HepG2 (cell line): ENCODE measurements around the gene FAM222A. TPM values are rescaled to one million over a fixed set of nuclear protein-coding genes. Genes with fewer than 3 reads are reported as not detected.

Experiments used
- ATAC-seq: fragments of 200-7000 bp; cut with Tn5 transposase; 3 replicates; pipeline ENCODE4 v1.9.1; 2020; ENCODE audit warnings: mild to moderate bottlenecking, moderate library complexity
- BruUV-seq: library from RNA; stranded (reverse); fragments of 400-500 nt; replicated peaks from 2 replicates; lab custom pipeline; 2021; lab: Mats Ljungman, UMichigan
- CTCF ChIA-PET: fragments of 300-600 bp; formaldehyde crosslinking; extraction: SDS; loops from one replicate; lab custom pipeline; 2021; ENCODE audit warnings: low total read pairs, inconsistent platforms, low intra/inter-chr PET ratio; lab: Yijun Ruan, JAX
- POLR2A ChIA-PET: fragments of 350-600 bp; sonication (Branson Sonifier 250); formaldehyde crosslinking; loops from one replicate; lab custom pipeline; 2020; ENCODE audit warnings: antibody characterized with exemption, inconsistent platforms; lab: Yijun Ruan, JAX
- DNase-seq: peaks from one replicate; pipeline ENCODE4 v3.0.0-alpha.2; 2015; ENCODE audit warnings: low spot score
- FAIRE-seq: peaks from 3 replicates; lab custom pipeline; 2011; peaks lifted over from hg19 to GRCh38; lab: Jason Lieb, UNC
- H2AFZ ChIP-seq: one replicate; pipeline ENCODE4 v1.6.1; 2011; ENCODE audit warnings: low read length, inconsistent platforms
- H3K27ac ChIP-seq: fragments of 300-600 bp; 3 replicates; pipeline ENCODE4 v1.8.0; 2011; ENCODE audit warnings: mixed run types, mild to moderate bottlenecking, mixed read lengths, low read length, inconsistent platforms; ENCODE audit not compliant: insufficient read depth; ENCODE audit errors: extremely low read length
- H3K27me3 ChIP-seq, 2 experiments: fragments of 200-600 bp in 1 of 2; 2 replicates in 1 of 2; 3 replicates in 1 of 2; pipeline versions ENCODE4 v1.6.0 to v1.8.0; 2011; ENCODE audit warnings: low read length in 2 of 2, mild to moderate bottlenecking in 2 of 2, moderate library complexity in 2 of 2, inconsistent platforms in 1 of 2; ENCODE audit not compliant: insufficient read depth in 2 of 2, control insufficient read depth in 1 of 2
- H3K36me3 ChIP-seq, 2 experiments: fragments of 200-600 bp in 1 of 2; replicated peaks in 1 of 2; 2 replicates in 1 of 2; 3 replicates in 1 of 2; pipeline versions ENCODE4 v1.5.1 to v1.8.0; 2011; ENCODE audit warnings: low read length in 2 of 2, inconsistent platforms in 1 of 2; ENCODE audit not compliant: insufficient read depth in 2 of 2, control insufficient read depth in 1 of 2
- H3K4me1 ChIP-seq: 2 replicates; pipeline ENCODE4 v1.5.1; 2012; ENCODE audit warnings: low read length, inconsistent platforms; ENCODE audit not compliant: insufficient read depth
- H3K4me2 ChIP-seq: 2 replicates; pipeline ENCODE4 v1.6.0; 2011; ENCODE audit warnings: low read depth, low read length, inconsistent platforms
- H3K4me3 ChIP-seq, 3 experiments: fragments of 200-600 bp in 1 of 3; sonication (generic), shearing (Covaris generic) in 1 of 3; replicated peaks in 1 of 3; 2 replicates each; pipeline ENCODE4 v1.5.1; 2011 to 2016; ENCODE audit warnings: low read length in 3 of 3, inconsistent platforms in 2 of 3, low read depth in 2 of 3, mild to moderate bottlenecking in 2 of 3, control low read depth in 1 of 3, mixed read lengths in 1 of 3; ENCODE audit not compliant: insufficient read depth in 1 of 3
- H3K79me2 ChIP-seq: one replicate; pipeline ENCODE4 v1.6.1; 2011; ENCODE audit warnings: low read length, inconsistent platforms; ENCODE audit not compliant: insufficient read depth
- H3K9ac ChIP-seq: 2 replicates; pipeline ENCODE4 v1.6.0; 2011; ENCODE audit warnings: mild to moderate bottlenecking, low read depth, low read length, inconsistent platforms; ENCODE audit not compliant: insufficient read depth
- H3K9me3 ChIP-seq: 2 replicates; pipeline ENCODE4 v1.5.1; 2012; ENCODE audit warnings: mild to moderate bottlenecking, low read length
- H4K20me1 ChIP-seq: 2 replicates; pipeline ENCODE4 v1.6.0; 2011; ENCODE audit warnings: inconsistent platforms, mild to moderate bottlenecking, low read length, moderate library complexity; ENCODE audit not compliant: insufficient read depth
- ARNTL ChIP-seq: sonication (generic); formaldehyde crosslinking; IDR thresholded peaks from 2 replicates; pipeline ENCODE4 v1.4.0; 2020; ENCODE audit warnings: mild to moderate bottlenecking, missing genetic modification reagents
- CAMTA2 ChIP-seq: sonication (generic); formaldehyde crosslinking; IDR thresholded peaks from 2 replicates; pipeline ENCODE4 v1.4.0; 2020; ENCODE audit warnings: mild to moderate bottlenecking, missing genetic modification reagents, borderline replicate concordance
- CEBPB ChIP-seq: IDR thresholded peaks from 2 replicates; pipeline ENCODE4 v1.6.1; 2011; ENCODE audit warnings: low read depth, low read length, improper control_type of control experiment, borderline replicate concordance
- CENPX ChIP-seq: sonication (generic); formaldehyde crosslinking; IDR thresholded peaks from 2 replicates; pipeline ENCODE4 v1.9.0; 2021; ENCODE audit warnings: mild to moderate bottlenecking, missing genetic modification reagents, moderate library complexity
- FOXA3 ChIP-seq: IDR thresholded peaks from 2 replicates; pipeline ENCODE4 v1.6.1; 2016; ENCODE audit warnings: missing genetic modification reagents, missing compliant biosample characterization
- HNRNPLL ChIP-seq: fragments of 200-400 bp; formaldehyde crosslinking; IDR thresholded peaks from 2 replicates; pipeline ENCODE4 v1.6.1; 2017; ENCODE audit warnings: mild to moderate bottlenecking, low read depth, low read length; ENCODE audit not compliant: poor library complexity, severe bottlenecking
- NCOA1 ChIP-seq: sonication (generic); formaldehyde crosslinking; IDR thresholded peaks from 2 replicates; pipeline ENCODE4 v1.9.0; 2021; ENCODE audit warnings: missing genetic modification reagents
- NCOA2 ChIP-seq: sonication (generic); formaldehyde crosslinking; IDR thresholded peaks from 2 replicates; pipeline ENCODE4 v1.8.0; 2022; ENCODE audit warnings: inconsistent platforms
- NRL ChIP-seq: sonication (generic); formaldehyde crosslinking; IDR thresholded peaks from 2 replicates; pipeline ENCODE4 v1.5.0; 2020; ENCODE audit warnings: missing genetic modification reagents, mild to moderate bottlenecking, moderate library complexity, borderline replicate concordance
- RAD21 ChIP-seq: fragments of 450-650 bp; formaldehyde crosslinking; IDR thresholded peaks from 2 replicates; pipeline ENCODE4 v1.5.0; 2020; ENCODE audit warnings: mild to moderate bottlenecking
- SP1 ChIP-seq, 2 experiments: fragments of 450-650 bp in 1 of 2; sonication (generic) in 1 of 2; formaldehyde crosslinking in 1 of 2; IDR thresholded peaks; 2 replicates each; pipeline versions ENCODE4 v1.4.0 to v1.6.1; 2016 to 2020; ENCODE audit warnings: missing genetic modification reagents in 1 of 2
- STAG1 ChIP-seq: sonication (generic); formaldehyde crosslinking; IDR thresholded peaks from 2 replicates; pipeline ENCODE4 v1.4.0; 2020; ENCODE audit warnings: missing genetic modification reagents
- TGIF2 ChIP-seq: IDR thresholded peaks from 2 replicates; pipeline ENCODE4 v1.6.1; 2016; ENCODE audit warnings: control low read depth, missing compliant biosample characterization
- ZMYM3 ChIP-seq: sonication (generic); formaldehyde crosslinking; IDR thresholded peaks from 2 replicates; pipeline ENCODE4 v1.5.1; 2020; ENCODE audit warnings: mild to moderate bottlenecking, missing genetic modification reagents
- ZNF224 ChIP-seq: sonication (generic); formaldehyde crosslinking; IDR thresholded peaks from 2 replicates; pipeline ENCODE4 v1.5.0; 2020; ENCODE audit warnings: mild to moderate bottlenecking, missing genetic modification reagents
- ZNF282 ChIP-seq: fragments of 450-650 bp; IDR thresholded peaks from 2 replicates; pipeline ENCODE4 v1.6.1; 2018; ENCODE audit not compliant: partially characterized antibody
- ZNF724P ChIP-seq: sonication (generic); formaldehyde crosslinking; IDR thresholded peaks from 2 replicates; pipeline ENCODE4 v1.8.0; 2022; ENCODE audit warnings: missing genetic modification reagents, borderline replicate concordance
- ZNF766 ChIP-seq: sonication (generic); formaldehyde crosslinking; IDR thresholded peaks from 2 replicates; pipeline ENCODE4 v1.5.0; 2020; ENCODE audit warnings: missing genetic modification reagents, borderline replicate concordance
- WGBS: methylation state at CpG from one replicate; pipeline ENCODE4 v1.1.6; 2017; ENCODE audit warnings: low lambda C conversion rate; 5-methylcytosine and 5-hydroxymethylcytosine counted together
- in situ Hi-C: cut with HindIII; loops from 2 replicates; pipeline ENCODE4 v1.10.0; 2017; ENCODE audit warnings: low pct_unique_long_range_greater_than_20kb; ENCODE audit not compliant: extremely low pct_ligation_motif_present
- intact Hi-C: fragments of 100-400 bp; cut with micrococcal nuclease; formaldehyde crosslinking; loops from one replicate; pipeline ENCODE4 v1.10.0; 2022; ENCODE audit not compliant: unreplicated experiment
- polyA plus RNA-seq, 8 experiments: library from polyadenylated mRNA; depleted of rRNA in 3 of 8; stranded (reverse) in 7 of 8; unstranded in 1 of 8; fragments of >200 nt; fragmentation: Illumina TruSeq in 4 of 8; extraction: Trizol in 4 of 8; gene quantifications; 2 replicates each; pipeline versions ENCODE4 v1.2.1 to v1.2.3, GENCODE V29; 2011 to 2016; ENCODE audit warnings: low read depth in 4 of 8, missing spikeins in 1 of 8, mixed read lengths in 1 of 8; ENCODE audit not compliant: insufficient read depth in 1 of 8
- total RNA-seq, 5 experiments: library from RNA; depleted of rRNA; stranded (reverse); fragments of >200 nt; fragmentation: Illumina TruSeq; extraction: Trizol; gene quantifications; 2 replicates each; pipeline ENCODE4 v1.2.3, GENCODE V29; 2016; ENCODE audit warnings: low read depth in 1 of 5
- TF ChIP-seq, protein P1 (sequence below): sonication (generic); formaldehyde crosslinking; IDR thresholded peaks from 2 replicates; pipeline ENCODE4 v1.4.0; 2020; ENCODE audit warnings: missing genetic modification reagents
- TF ChIP-seq, protein P2 (sequence below): sonication (generic); formaldehyde crosslinking; IDR thresholded peaks from 2 replicates; pipeline ENCODE4 v1.5.1; 2020; ENCODE audit warnings: mild to moderate bottlenecking, missing genetic modification reagents

The FAM222A gene
- total and polyA plus RNA-seq, 2 of the 13 experiments (the other 11 are each of a cell fraction or from before 2014, with no cell fraction given), result 2.7 to 9.6 TPM

DNA sequence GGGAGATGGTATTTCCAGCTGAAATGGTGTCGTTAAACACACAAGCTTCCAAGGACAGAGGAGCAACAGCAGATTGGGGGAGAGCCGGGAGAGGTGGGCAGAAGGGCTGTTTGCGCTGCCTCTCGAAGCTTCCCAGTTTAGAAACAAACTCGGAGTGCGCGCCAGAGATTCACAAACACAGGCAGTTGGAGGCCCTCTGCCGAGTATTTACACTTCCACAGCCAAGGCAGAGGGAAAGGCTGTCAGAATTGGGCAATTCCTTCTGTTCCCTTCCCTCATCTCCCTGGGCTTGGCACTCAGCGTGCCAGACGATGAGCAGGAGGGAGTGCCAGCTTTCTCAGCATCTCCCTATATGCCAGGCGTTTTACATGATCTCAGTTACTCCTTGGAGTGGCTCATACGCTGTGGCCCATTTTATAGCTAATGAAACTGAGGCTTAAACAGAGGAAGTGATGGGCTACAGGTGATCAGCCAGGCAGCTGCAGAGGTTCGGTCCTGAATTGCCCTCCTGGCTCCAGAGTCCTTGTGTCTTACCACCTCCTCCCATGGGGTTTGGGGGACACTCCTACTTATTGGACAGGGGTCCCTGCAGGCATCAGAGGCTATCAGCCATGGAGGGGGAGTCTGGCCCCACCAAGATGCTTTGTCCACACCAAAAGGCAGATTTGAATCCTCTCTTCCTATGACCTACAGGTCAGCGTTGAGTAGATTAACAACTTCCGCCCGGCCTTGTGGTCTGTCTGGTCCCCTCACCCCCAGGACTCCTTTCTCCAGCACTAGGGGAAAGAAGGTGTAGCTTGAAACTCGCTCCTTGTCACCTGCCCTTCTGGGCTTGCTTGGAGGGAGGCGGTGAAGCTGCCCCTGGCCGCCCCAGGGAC, 3.1 kb downstream of the FAM222A start:
- Histone ChIP-seq H3K4me3 (peak overlapping the region in 2 of 3 experiments; percentile 25 to 74; a peak in 1 of 6 replicates), H4K20me1 (no peaks in the 10 kb centered on the region), H3K9me3 (no peaks in the 10 kb centered on the region), H3K27ac (peak overlapping the region; percentile 42), H3K9ac (peak overlapping the region; percentile 28), H2AFZ (no peak overlapping the region), H3K27me3 (no peaks in the 10 kb centered on the region), H3K4me2 (peak overlapping the region; percentile 91), H3K4me1 (peaks cover 79% of the 10 kb centered on the region), H3K79me2 (peaks cover 8% of the 10 kb centered on the region), H3K36me3 (no peaks in the 10 kb centered on the region; a peak in 1 of 5 replicates)
- no peak for ATAC-seq
- BruUV-seq, result TSS peak; percentile 41
- intact Hi-C loops (loop anchor here (5.0 kb wide), 1 partner anchor 199 kb away; no protein-coding TSS in a partner anchor), in situ Hi-C loops (no loop called here)
- FAIRE-seq, result no peak
- 82% methylated on average over 11 of the region's 19 CpGs for WGBS
- POLR2A ChIA-PET, result interaction anchor here (0.6 to 4.3 kb wide), 6 partner anchors 10 to 118 kb away, joined by 3 to 35 read pairs (median 6); no protein-coding TSS in a partner anchor
- DNase-seq, result peak; percentile 31
- CTCF ChIA-PET, result no interaction called here
- TF ChIP-seq NRL (CRISPR knock-in tag), result peak; percentile 49; the same call in 1 of the 2 replicates
- peak; percentile 15; the same call in 1 of the 2 replicates for TF ChIP-seq CEBPB
- TF ChIP-seq SP1 (IDR thresholded peaks at IDR 0.05), result no peak
- no peak for TF ChIP-seq SP1 (CRISPR knock-in tag; IDR thresholded peaks at IDR 0.05)
- TF ChIP-seq CENPX (CRISPR knock-in tag), result no peak
- TF ChIP-seq, protein P1, sequence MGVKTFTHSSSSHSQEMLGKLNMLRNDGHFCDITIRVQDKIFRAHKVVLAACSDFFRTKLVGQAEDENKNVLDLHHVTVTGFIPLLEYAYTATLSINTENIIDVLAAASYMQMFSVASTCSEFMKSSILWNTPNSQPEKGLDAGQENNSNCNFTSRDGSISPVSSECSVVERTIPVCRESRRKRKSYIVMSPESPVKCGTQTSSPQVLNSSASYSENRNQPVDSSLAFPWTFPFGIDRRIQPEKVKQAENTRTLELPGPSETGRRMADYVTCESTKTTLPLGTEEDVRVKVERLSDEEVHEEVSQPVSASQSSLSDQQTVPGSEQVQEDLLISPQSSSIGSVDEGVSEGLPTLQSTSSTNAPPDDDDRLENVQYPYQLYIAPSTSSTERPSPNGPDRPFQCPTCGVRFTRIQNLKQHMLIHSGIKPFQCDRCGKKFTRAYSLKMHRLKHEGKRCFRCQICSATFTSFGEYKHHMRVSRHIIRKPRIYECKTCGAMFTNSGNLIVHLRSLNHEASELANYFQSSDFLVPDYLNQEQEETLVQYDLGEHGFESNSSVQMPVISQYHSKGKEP, result no peak
- peak; percentile 27; the same call in 1 of the 2 replicates for TF ChIP-seq ZMYM3 (CRISPR knock-in tag)
- peak; percentile 28; the same call in 1 of the 2 replicates for TF ChIP-seq STAG1 (CRISPR knock-in tag)
- no peak for TF ChIP-seq ZNF282
- no peak for TF ChIP-seq NCOA2
- no peak for TF ChIP-seq RAD21 (CRISPR knock-in tag)
- no peak for TF ChIP-seq CAMTA2
- TF ChIP-seq HNRNPLL, result no peak
- TF ChIP-seq ZNF224 (CRISPR knock-in tag), result no peak
- TF ChIP-seq TGIF2 (CRISPR knock-in tag), result 0 out of 2 replicates have a peak, but pooled peaks have one; percentile 8
- peak; percentile 33; the same call in 1 of the 2 replicates for TF ChIP-seq FOXA3 (CRISPR knock-in tag)
- no peak for TF ChIP-seq ZNF724P (CRISPR knock-in tag)
- no peak for TF ChIP-seq ZNF766 (CRISPR knock-in tag)
- TF ChIP-seq ARNTL (CRISPR knock-in tag), result no peak
- no peak for TF ChIP-seq NCOA1
- TF ChIP-seq, protein P2, sequence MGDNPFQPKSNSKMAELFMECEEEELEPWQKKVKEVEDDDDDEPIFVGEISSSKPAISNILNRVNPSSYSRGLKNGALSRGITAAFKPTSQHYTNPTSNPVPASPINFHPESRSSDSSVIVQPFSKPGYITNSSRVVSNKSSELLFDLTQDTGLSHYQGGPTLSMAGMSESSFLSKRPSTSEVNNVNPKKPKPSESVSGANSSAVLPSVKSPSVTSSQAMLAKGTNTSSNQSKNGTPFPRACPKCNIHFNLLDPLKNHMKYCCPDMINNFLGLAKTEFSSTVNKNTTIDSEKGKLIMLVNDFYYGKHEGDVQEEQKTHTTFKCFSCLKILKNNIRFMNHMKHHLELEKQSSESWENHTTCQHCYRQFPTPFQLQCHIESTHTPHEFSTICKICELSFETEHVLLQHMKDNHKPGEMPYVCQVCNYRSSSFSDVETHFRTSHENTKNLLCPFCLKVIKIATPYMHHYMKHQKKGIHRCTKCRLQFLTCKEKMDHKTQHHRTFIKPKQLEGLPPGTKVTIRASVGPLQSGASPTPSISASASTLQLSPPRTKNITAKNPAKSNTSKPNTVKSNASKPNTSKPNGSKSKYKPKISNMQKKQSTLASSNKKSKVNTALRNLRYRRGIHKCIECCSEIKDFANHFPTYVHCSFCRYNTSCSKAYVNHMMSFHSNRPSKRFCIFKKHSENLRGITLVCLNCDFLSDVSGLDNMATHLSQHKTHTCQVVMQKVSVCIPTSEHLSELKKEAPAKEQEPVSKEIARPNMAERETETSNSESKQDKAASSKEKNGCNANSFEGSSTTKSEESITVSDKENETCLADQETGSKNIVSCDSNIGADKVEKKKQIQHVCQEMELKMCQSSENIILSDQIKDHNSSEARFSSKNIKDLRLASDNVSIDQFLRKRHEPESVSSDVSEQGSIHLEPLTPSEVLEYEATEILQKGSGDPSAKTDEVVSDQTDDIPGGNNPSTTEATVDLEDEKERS, result no peak
